Endodermal cell (in vitro differentiated cells): ENCODE measurements around the gene DDX60. TPM values are rescaled to one million over a fixed set of nuclear protein-coding genes. Genes with fewer than 3 reads are reported as not detected.

Experiments used
- DNase-seq: peaks from one replicate; pipeline ENCODE4 v3.0.0-alpha.2; 2017
- H3K27ac ChIP-seq: 2 replicates; pipeline ENCODE4 v1.5.1; 2013; ENCODE audit warnings: mild to moderate bottlenecking, low read depth, low read length, moderate library complexity
- H3K27me3 ChIP-seq: 2 replicates; pipeline ENCODE4 v1.6.1; 2013; ENCODE audit warnings: mild to moderate bottlenecking, low read length, moderate library complexity; ENCODE audit not compliant: insufficient read depth, control insufficient read depth, poor library complexity, severe bottlenecking
- H3K36me3 ChIP-seq: 2 replicates; pipeline ENCODE4 v1.7.0; 2013; ENCODE audit warnings: mild to moderate bottlenecking, low read length, moderate library complexity; ENCODE audit not compliant: control insufficient read depth, insufficient read depth
- H3K4me1 ChIP-seq: one replicate; pipeline ENCODE4 v1.7.0; 2013; ENCODE audit warnings: low read length; ENCODE audit not compliant: control insufficient read depth, insufficient read depth
- H3K4me3 ChIP-seq: 2 replicates; pipeline ENCODE4 v1.5.1; 2013; ENCODE audit warnings: mild to moderate bottlenecking, low read length, moderate library complexity
- H3K9ac ChIP-seq: 2 replicates; pipeline ENCODE4 v1.6.1; 2013; ENCODE audit warnings: mild to moderate bottlenecking, low read length, moderate library complexity; ENCODE audit not compliant: poor library complexity, severe bottlenecking; ENCODE audit errors: extremely low read depth
- H3K9me3 ChIP-seq: 2 replicates; pipeline ENCODE4 v1.6.1; 2013; ENCODE audit warnings: mild to moderate bottlenecking, low read length, moderate library complexity; ENCODE audit not compliant: control insufficient read depth
- H3K27ac Mint-ChIP-seq: 2 replicates; pipeline ENCODE4 v1.8.0; 2020; ENCODE audit warnings: mixed read lengths
- H3K27me3 Mint-ChIP-seq: 2 replicates; pipeline ENCODE4 v1.8.0; 2021; ENCODE audit warnings: mild to moderate bottlenecking, mixed read lengths; ENCODE audit not compliant: insufficient read depth
- H3K36me3 Mint-ChIP-seq: 2 replicates; pipeline ENCODE4 v1.8.0; 2020; ENCODE audit warnings: low read depth, mixed read lengths
- H3K4me1 Mint-ChIP-seq: 2 replicates; pipeline ENCODE4 v1.8.0; 2020; ENCODE audit warnings: mixed read lengths
- H3K4me3 Mint-ChIP-seq: 2 replicates; pipeline ENCODE4 v1.8.0; 2020; ENCODE audit warnings: mild to moderate bottlenecking, moderate library complexity, mixed read lengths
- H3K9me3 Mint-ChIP-seq: 2 replicates; pipeline ENCODE4 v1.8.0; 2020; ENCODE audit warnings: mild to moderate bottlenecking, mixed read lengths
- WGBS, 2 experiments: methylation state at CpG; one replicate each; pipeline versions ENCODE4 v1.1.5 to v1.1.7; 2013; ENCODE audit warnings: missing lambda C conversion rate in 2 of 2, mixed read lengths in 1 of 2; ENCODE audit not compliant: insufficient coverage in 1 of 2, insufficient read length in 1 of 2; 5-methylcytosine and 5-hydroxymethylcytosine counted together
- total RNA-seq, 2 donors: library from RNA; stranded (reverse); fragmentation: NEBNext Ultra II Directional in 1 of 2; extraction: Animal tissue kit (Norgen Biotek cat#: 25700) in 1 of 2; gene quantifications; 2 replicates in 1 of 2; 3 replicates in 1 of 2; pipeline ENCODE4 v1.2.1, GENCODE V29; 2021
- TF ChIP-seq, protein P1 (sequence below): fragments of 200-600 bp; sonication (generic); conservative IDR thresholded peaks from 2 replicates; pipeline ENCODE4 v1.5.0; 2021; ENCODE audit warnings: antibody characterized with exemption, mild to moderate bottlenecking

DDX60 gene
- total RNA-seq, 2 donors from 2014 or later: 1.6 to 3.1 TPM

DNA sequence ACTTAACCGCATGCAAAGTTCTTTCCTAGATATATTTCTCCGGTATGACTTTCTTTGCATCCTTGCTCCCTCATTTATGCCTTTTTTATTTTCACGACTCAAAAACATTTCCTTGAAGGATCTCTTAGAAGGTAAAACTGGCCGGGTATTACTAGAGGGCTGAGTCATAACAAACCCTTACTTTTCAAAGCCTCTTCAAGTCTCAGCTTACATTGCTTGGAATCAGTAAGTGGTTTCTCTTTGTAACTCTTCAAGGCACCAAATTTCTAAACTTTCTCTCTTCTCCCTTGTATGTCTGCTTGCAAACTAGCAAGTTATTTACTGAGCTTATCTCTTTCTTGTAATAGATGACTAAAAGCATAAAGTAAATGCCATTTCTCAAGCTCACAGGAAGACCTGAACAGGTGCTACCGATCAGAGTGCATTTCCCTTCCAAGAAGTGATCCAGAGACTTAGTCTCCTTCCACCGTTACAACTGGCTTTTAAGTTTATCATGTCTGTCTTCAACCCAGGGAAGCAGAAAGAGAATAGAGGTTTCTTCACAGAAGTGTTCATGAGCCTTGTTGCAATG is 150.8 kb downstream of the DDX60 start:
- TF ChIP-seq, protein P1, sequence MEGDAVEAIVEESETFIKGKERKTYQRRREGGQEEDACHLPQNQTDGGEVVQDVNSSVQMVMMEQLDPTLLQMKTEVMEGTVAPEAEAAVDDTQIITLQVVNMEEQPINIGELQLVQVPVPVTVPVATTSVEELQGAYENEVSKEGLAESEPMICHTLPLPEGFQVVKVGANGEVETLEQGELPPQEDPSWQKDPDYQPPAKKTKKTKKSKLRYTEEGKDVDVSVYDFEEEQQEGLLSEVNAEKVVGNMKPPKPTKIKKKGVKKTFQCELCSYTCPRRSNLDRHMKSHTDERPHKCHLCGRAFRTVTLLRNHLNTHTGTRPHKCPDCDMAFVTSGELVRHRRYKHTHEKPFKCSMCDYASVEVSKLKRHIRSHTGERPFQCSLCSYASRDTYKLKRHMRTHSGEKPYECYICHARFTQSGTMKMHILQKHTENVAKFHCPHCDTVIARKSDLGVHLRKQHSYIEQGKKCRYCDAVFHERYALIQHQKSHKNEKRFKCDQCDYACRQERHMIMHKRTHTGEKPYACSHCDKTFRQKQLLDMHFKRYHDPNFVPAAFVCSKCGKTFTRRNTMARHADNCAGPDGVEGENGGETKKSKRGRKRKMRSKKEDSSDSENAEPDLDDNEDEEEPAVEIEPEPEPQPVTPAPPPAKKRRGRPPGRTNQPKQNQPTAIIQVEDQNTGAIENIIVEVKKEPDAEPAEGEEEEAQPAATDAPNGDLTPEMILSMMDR: no peak
- Mint-ChIP-seq H3K36me3 (no peaks in the 10 kb centered on the region), H3K27me3 (no peaks in the 10 kb centered on the region), H3K4me1 (no peaks in the 10 kb centered on the region), H3K9me3 (no peaks in the 10 kb centered on the region), H3K27ac (no peak overlapping the region), H3K4me3 (no peak overlapping the region)
- WGBS, 2 experiments: 86 to 89% methylated on average over 5 to 6 of the region's 6 CpGs
- no peak overlapping the region for H3K4me3 ChIP-seq
- no peaks in the 10 kb centered on the region for H3K27me3 ChIP-seq
- H3K4me1 ChIP-seq: no peaks in the 10 kb centered on the region
- no peak overlapping the region for H3K27ac ChIP-seq
- DNase-seq: no peak
- no peaks in the 10 kb centered on the region for H3K36me3 ChIP-seq
- H3K9me3 ChIP-seq: no peaks in the 10 kb centered on the region
- no peak overlapping the region for H3K9ac ChIP-seq

Other genes starting within 250 kb of the DDX60 start
- not detected for gene ANXA10, start 226.2 kb downstream of the DDX60 start, total RNA-seq
- gene DDX60L, start 161.7 kb upstream of the DDX60 start, total RNA-seq: 1 to 10 TPM in 1 of 2 donors, under 1 TPM in 1; 0.57 to 1.3 TPM
- gene PALLD, start 178.3 kb upstream of the DDX60 start, total RNA-seq: 10 to 100 TPM; 51.8 to 86.7 TPM